BLaER1 treated with 17β-estradiol and CSF1 and Interleukin-3, amounts not matched to agents 10 nM and 100 nM (cell line): ENCODE measurements around the gene TTF2.

Experiments used
- H3K27ac ChIP-seq, 11 experiments: shearing (Covaris generic); formaldehyde crosslinking; 2 replicates each; pipeline ENCODE4 v1.8.1; 2022
- H3K27me3 ChIP-seq, 11 experiments: shearing (Covaris generic); formaldehyde crosslinking; 2 replicates each; pipeline ENCODE4 v1.8.1; 2022
- H3K36me3 ChIP-seq, 11 experiments: shearing (Covaris generic); formaldehyde crosslinking; 2 replicates each; pipeline ENCODE4 v1.8.1; 2022
- H3K4me1 ChIP-seq, 10 experiments: shearing (Covaris generic); formaldehyde crosslinking; 2 replicates each; pipeline ENCODE4 v1.8.1; 2022
- H3K4me2 ChIP-seq, 11 experiments: shearing (Covaris generic); formaldehyde crosslinking; 2 replicates each; pipeline ENCODE4 v1.8.1; 2022
- H3K4me3 ChIP-seq, 10 experiments: shearing (Covaris generic); formaldehyde crosslinking; 2 replicates each; pipeline ENCODE4 v1.8.1; 2022
- H3K9ac ChIP-seq, 11 experiments: shearing (Covaris generic); formaldehyde crosslinking; 2 replicates each; pipeline ENCODE4 v1.8.1; 2022
- H3K9me3 ChIP-seq, 11 experiments: shearing (Covaris generic); formaldehyde crosslinking; replicated peaks in 1 of 11; 2 replicates each; pipeline ENCODE4 v1.8.1; 2022
- H4K20me1 ChIP-seq, 11 experiments: shearing (Covaris generic); formaldehyde crosslinking; 2 replicates each; pipeline ENCODE4 v1.8.1; 2022
- Cebpa-rat ChIP-seq, 11 experiments: shearing (Covaris generic); IDR thresholded peaks; 2 replicates each; pipeline ENCODE4 v1.8.1; 2022

Gene TTF2

GRCh38 chr1:117124661-117125060, 64.5 kb downstream of the TTF2 start:
- Histone ChIP-seq H3K27ac (no peak overlapping the region), H4K20me1 (no peaks in the 10 kb centered on the region), H3K27me3 (peaks cover 0 to 12% (median 0%) of the 10 kb centered on the region in 11 experiments; a peak in 5 of 22 replicates), H3K4me2 (no peak overlapping the region), H3K4me1 (peaks cover 8 to 17% (median 11%) of the 10 kb centered on the region in 10 experiments; a peak in 18 of 20 replicates), H3K9me3 (no peaks in the 10 kb centered on the region), H3K9ac (no peak overlapping the region), H3K4me3 (no peak overlapping the region), H3K36me3 (no peaks in the 10 kb centered on the region)
- no peak for TF ChIP-seq Cebpa-rat (IDR thresholded peaks at IDR 0.05)

- no peak overlapping the region for H3K27ac ChIP-seq
- H3K4me1 ChIP-seq: peaks cover 0 to 7% (median 0%) of the 10 kb centered on the region in 10 experiments; a peak in 2 of 20 replicates
- H3K4me2 ChIP-seq: no peak overlapping the region
- H3K9me3 ChIP-seq: no peaks in the 10 kb centered on the region
- H3K9ac ChIP-seq: no peak overlapping the region
- TF ChIP-seq Cebpa-rat (IDR thresholded peaks at IDR 0.05): no peak
- H3K27me3 ChIP-seq: no peaks in the 10 kb centered on the region
- H3K4me3 ChIP-seq: no peak overlapping the region
- no peaks in the 10 kb centered on the region for H3K36me3 ChIP-seq
- no peaks in the 10 kb centered on the region for H4K20me1 ChIP-seq
These were observed 67.7 kb downstream of the TTF2 start for GRCh38 chr1:117127795-117128194.

GRCh38 chr1:117128323-117129079, 68.4 kb downstream of the TTF2 start:
- TF ChIP-seq Cebpa-rat (IDR thresholded peaks at IDR 0.05): no peak
- no peak overlapping the region for H3K27ac ChIP-seq
- H3K4me2 ChIP-seq: no peak overlapping the region
- no peaks in the 10 kb centered on the region for H3K36me3 ChIP-seq
- H3K27me3 ChIP-seq: no peaks in the 10 kb centered on the region
- no peaks in the 10 kb centered on the region for H4K20me1 ChIP-seq
- peaks cover 0 to 7% (median 0%) of the 10 kb centered on the region in 10 experiments; a peak in 2 of 20 replicates for H3K4me1 ChIP-seq
- H3K4me3 ChIP-seq: no peak overlapping the region
- H3K9me3 ChIP-seq: no peaks in the 10 kb centered on the region
- H3K9ac ChIP-seq: no peak overlapping the region; a peak in 1 of 22 replicates

- Histone ChIP-seq H3K27ac (no peak overlapping the region), H4K20me1 (no peaks in the 10 kb centered on the region), H3K4me3 (no peak overlapping the region), H3K9me3 (no peaks in the 10 kb centered on the region), H3K27me3 (no peaks in the 10 kb centered on the region), H3K36me3 (no peaks in the 10 kb centered on the region), H3K4me1 (peaks cover 0 to 7% (median 0%) of the 10 kb centered on the region in 10 experiments; a peak in 2 of 20 replicates), H3K4me2 (no peak overlapping the region), H3K9ac (no peak overlapping the region)
- TF ChIP-seq Cebpa-rat (IDR thresholded peaks at IDR 0.05): no peak
These were observed 70.4 kb downstream of the TTF2 start for GRCh38 chr1:117130526-117130925.

- Histone ChIP-seq H3K36me3 (no peaks in the 10 kb centered on the region), H3K27ac (no peak overlapping the region), H3K4me3 (no peak overlapping the region), H4K20me1 (no peaks in the 10 kb centered on the region), H3K27me3 (no peaks in the 10 kb centered on the region), H3K9me3 (no peaks in the 10 kb centered on the region), H3K4me1 (0 out of 20 replicates have a peak, but pooled peaks cover 0 to 3% (median 0%) of the 10 kb centered on the region in 10 experiments), H3K9ac (no peak overlapping the region), H3K4me2 (no peak overlapping the region)
- no peak for TF ChIP-seq Cebpa-rat (IDR thresholded peaks at IDR 0.05)
These were observed 75.2 kb downstream of the TTF2 start for GRCh38 chr1:117135329-117135728.

- TF ChIP-seq Cebpa-rat (IDR thresholded peaks at IDR 0.05): no peak
- Histone ChIP-seq H3K9ac (no peak overlapping the region), H3K9me3 (no peaks in the 10 kb centered on the region), H3K36me3 (no peaks in the 10 kb centered on the region), H3K27ac (no peak overlapping the region), H3K27me3 (no peaks in the 10 kb centered on the region), H3K4me1 (0 out of 20 replicates have a peak, but pooled peaks cover 0 to 3% (median 0%) of the 10 kb centered on the region in 10 experiments), H3K4me3 (no peak overlapping the region), H3K4me2 (no peak overlapping the region), H4K20me1 (no peaks in the 10 kb centered on the region)
These were observed 76.6 kb downstream of the TTF2 start for GRCh38 chr1:117136749-117137148.

GRCh38 chr1:117137281-117137855, 77.2 kb downstream of the TTF2 start:
- Histone ChIP-seq H3K4me2 (no peak overlapping the region), H3K36me3 (no peaks in the 10 kb centered on the region), H3K9ac (no peak overlapping the region), H3K4me3 (no peak overlapping the region), H3K27me3 (no peaks in the 10 kb centered on the region), H4K20me1 (no peaks in the 10 kb centered on the region), H3K4me1 (0 out of 20 replicates have a peak, but pooled peaks cover 0 to 3% (median 0%) of the 10 kb centered on the region in 10 experiments), H3K27ac (no peak overlapping the region), H3K9me3 (no peaks in the 10 kb centered on the region)
- no peak for TF ChIP-seq Cebpa-rat (IDR thresholded peaks at IDR 0.05)

GRCh38 chr1:117138106-117138505, 78.0 kb downstream of the TTF2 start:
- Histone ChIP-seq H3K4me3 (no peak overlapping the region), H3K9ac (no peak overlapping the region), H4K20me1 (no peaks in the 10 kb centered on the region), H3K4me1 (0 out of 20 replicates have a peak, but pooled peaks cover 0 to 3% (median 0%) of the 10 kb centered on the region in 10 experiments), H3K36me3 (no peaks in the 10 kb centered on the region), H3K27me3 (no peaks in the 10 kb centered on the region), H3K9me3 (no peaks in the 10 kb centered on the region), H3K27ac (no peak overlapping the region), H3K4me2 (no peak overlapping the region)
- no peak for TF ChIP-seq Cebpa-rat (IDR thresholded peaks at IDR 0.05)

- no peaks in the 10 kb centered on the region for H4K20me1 ChIP-seq
- no peak for TF ChIP-seq Cebpa-rat (IDR thresholded peaks at IDR 0.05)
- no peak overlapping the region for H3K4me3 ChIP-seq
- H3K9me3 ChIP-seq: no peaks in the 10 kb centered on the region
- no peaks in the 10 kb centered on the region for H3K36me3 ChIP-seq
- H3K27me3 ChIP-seq: no peaks in the 10 kb centered on the region
- H3K9ac ChIP-seq: no peak overlapping the region
- H3K27ac ChIP-seq: no peak overlapping the region
- 0 out of 20 replicates have a peak, but pooled peaks cover 0 to 3% (median 0%) of the 10 kb centered on the region in 10 experiments for H3K4me1 ChIP-seq
- H3K4me2 ChIP-seq: no peak overlapping the region
These were observed 78.4 kb downstream of the TTF2 start for GRCh38 chr1:117138561-117138960.
